Loucy (cell line): ENCODE measurements around the gene KIF16B.

Experiments used
- H2AFZ ChIP-seq: fragments of 200-600 bp; sonication (generic); 2 replicates; pipeline ENCODE4 v1.6.0; 2016; ENCODE audit warnings: antibody characterized with exemption, mild to moderate bottlenecking, low read length, moderate library complexity
- H3F3A ChIP-seq: fragments of 200-600 bp; 2 replicates; pipeline ENCODE4 v1.6.0; 2016; ENCODE audit warnings: antibody characterized with exemption, low read depth, mild to moderate bottlenecking
- H3K27me3 ChIP-seq: fragments of 200-600 bp; sonication (generic); 2 replicates; pipeline ENCODE4 v1.6.1; 2014; ENCODE audit warnings: low read length, mild to moderate bottlenecking; ENCODE audit not compliant: insufficient read depth, poor library complexity, severe bottlenecking
- H3K36me3 ChIP-seq: fragments of 200-600 bp; sonication (generic); 2 replicates; pipeline ENCODE4 v1.6.1; 2016; ENCODE audit warnings: low read length; ENCODE audit not compliant: insufficient read depth
- H3K4me1 ChIP-seq: fragments of 200-600 bp; sonication (generic); 2 replicates; pipeline ENCODE4 v1.5.1; 2014; ENCODE audit warnings: low read length, mild to moderate bottlenecking; ENCODE audit not compliant: insufficient read depth, poor library complexity, severe bottlenecking
- H3K4me2 ChIP-seq: fragments of 200-600 bp; sonication (generic); 2 replicates; pipeline ENCODE4 v1.6.0; 2014; ENCODE audit warnings: antibody characterized with exemption, low read length, low read depth, mild to moderate bottlenecking; ENCODE audit not compliant: poor library complexity, severe bottlenecking
- H3K4me3 ChIP-seq: fragments of 200-600 bp; sonication (generic); 2 replicates; pipeline ENCODE4 v1.5.1; 2014; ENCODE audit warnings: low read length, mild to moderate bottlenecking, mixed read lengths; ENCODE audit not compliant: poor library complexity, severe bottlenecking
- H3K79me2 ChIP-seq: fragments of 200-600 bp; sonication (generic); 2 replicates; pipeline ENCODE4 v1.6.1; 2014; ENCODE audit warnings: low read length; ENCODE audit not compliant: insufficient read depth
- H3K9ac ChIP-seq: fragments of 200-600 bp; sonication (generic); 2 replicates; pipeline ENCODE4 v1.6.0; 2014; ENCODE audit warnings: mild to moderate bottlenecking, low read depth, low read length, moderate library complexity; ENCODE audit not compliant: poor library complexity, severe bottlenecking
- H3K9me2 ChIP-seq: fragments of 200-600 bp; sonication (generic); replicated peaks from 2 replicates; pipeline ENCODE4 v1.6.1; 2016; ENCODE audit warnings: low read depth, low read length, mixed read lengths
- H3K9me3 ChIP-seq: fragments of 200-600 bp; sonication (generic); 2 replicates; pipeline ENCODE4 v1.6.1; 2014; ENCODE audit warnings: mild to moderate bottlenecking, antibody characterized with exemption, low read length, low read depth; ENCODE audit not compliant: insufficient read depth
- H4K20me1 ChIP-seq: fragments of 200-600 bp; sonication (generic); 2 replicates; pipeline ENCODE4 v1.6.0; 2014; ENCODE audit warnings: antibody characterized with exemption, low read length, mild to moderate bottlenecking; ENCODE audit not compliant: insufficient read depth, poor library complexity, severe bottlenecking
- CTCF ChIP-seq: fragments of 200-600 bp; sonication (generic); conservative IDR thresholded peaks from 2 replicates; pipeline ENCODE4 v1.5.1; 2014; ENCODE audit warnings: mild to moderate bottlenecking, antibody characterized with exemption, low read length
- EZH2phosphoT487 ChIP-seq: fragments of 200-600 bp; IDR thresholded peaks from 2 replicates; pipeline ENCODE4 v1.6.1; 2018; ENCODE audit warnings: antibody characterized with exemption, mild to moderate bottlenecking, moderate library complexity, borderline replicate concordance

The KIF16B gene

GRCh38 chr20:16451982-16452381 is 121.3 kb downstream of the KIF16B start:
- no peak overlapping the region for H3K4me3 ChIP-seq
- H3K4me2 ChIP-seq, result no peak overlapping the region
- no peaks in the 10 kb centered on the region for H3K9me2 ChIP-seq
- H3K27me3 ChIP-seq, result no peaks in the 10 kb centered on the region
- no peak for TF ChIP-seq EZH2phosphoT487
- no peak for TF ChIP-seq CTCF
- H3K4me1 ChIP-seq, result no peaks in the 10 kb centered on the region
- no peaks in the 10 kb centered on the region for H3K9me3 ChIP-seq
- H3F3A ChIP-seq, result no peaks in the 10 kb centered on the region
- H3K36me3 ChIP-seq, result no peaks in the 10 kb centered on the region
- no peak overlapping the region for H3K9ac ChIP-seq
- no peak overlapping the region for H2AFZ ChIP-seq
- no peaks in the 10 kb centered on the region for H3K79me2 ChIP-seq
- H4K20me1 ChIP-seq, result no peaks in the 10 kb centered on the region

GRCh38 chr20:16451001-16451400 is 122.2 kb downstream of the KIF16B start:
- Histone ChIP-seq H3K4me1 (no peaks in the 10 kb centered on the region), H3K4me3 (no peak overlapping the region), H3K4me2 (no peak overlapping the region), H2AFZ (no peak overlapping the region), H4K20me1 (no peaks in the 10 kb centered on the region), H3K27me3 (no peaks in the 10 kb centered on the region), H3K9me3 (no peaks in the 10 kb centered on the region), H3K9me2 (no peaks in the 10 kb centered on the region), H3F3A (no peaks in the 10 kb centered on the region), H3K36me3 (no peaks in the 10 kb centered on the region), H3K79me2 (no peaks in the 10 kb centered on the region), H3K9ac (no peak overlapping the region)
- TF ChIP-seq CTCF, result no peak
- TF ChIP-seq EZH2phosphoT487, result no peak

- H3K4me1 ChIP-seq, result no peaks in the 10 kb centered on the region
- H3K4me2 ChIP-seq, result no peak overlapping the region
- H3K36me3 ChIP-seq, result no peaks in the 10 kb centered on the region
- H3F3A ChIP-seq, result no peaks in the 10 kb centered on the region
- H3K9ac ChIP-seq, result no peak overlapping the region
- H3K27me3 ChIP-seq, result no peaks in the 10 kb centered on the region
- no peaks in the 10 kb centered on the region for H4K20me1 ChIP-seq
- H3K9me3 ChIP-seq, result no peaks in the 10 kb centered on the region
- no peak overlapping the region for H3K4me3 ChIP-seq
- H3K9me2 ChIP-seq, result no peaks in the 10 kb centered on the region
- H2AFZ ChIP-seq, result no peak overlapping the region
- H3K79me2 ChIP-seq, result no peaks in the 10 kb centered on the region
- no peak for TF ChIP-seq EZH2phosphoT487
- TF ChIP-seq CTCF, result no peak
Measured at GRCh38 chr20:16446991-16447390, 126.3 kb downstream of the KIF16B start.
